HG02642 (cell line): Measurements from ENCODE around the gene TIAM2.

Source experiments
- ATAC-seq: cut with Tn5 transposase; IDR thresholded peaks from one replicate; pipeline ENCODE4 v1.9.1; 2021; ENCODE audit warnings: mild to moderate bottlenecking; ENCODE audit not compliant: unreplicated experiment, poor library complexity

The TIAM2 gene

DNA sequence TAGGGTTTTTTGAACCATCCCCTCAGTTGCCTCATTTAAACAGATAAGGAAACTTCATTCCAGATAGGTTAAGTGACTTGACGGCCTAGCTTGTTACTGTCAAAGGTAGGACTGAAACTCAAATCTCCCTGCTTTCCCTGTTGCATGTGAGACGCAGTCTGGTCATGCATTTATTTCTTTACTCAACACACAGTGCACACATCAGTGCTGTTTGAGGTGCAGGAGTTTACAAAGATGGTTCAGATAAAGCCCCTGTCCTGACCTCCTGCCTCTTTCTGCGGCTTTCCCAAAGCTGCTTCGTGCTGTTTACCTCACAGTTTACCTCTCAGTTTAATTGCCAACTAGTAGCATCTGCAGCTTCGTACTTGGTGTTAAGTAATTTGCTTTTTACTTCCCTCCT, 26.6 kb downstream of the TIAM2 start:
- no peak for ATAC-seq

DNA sequence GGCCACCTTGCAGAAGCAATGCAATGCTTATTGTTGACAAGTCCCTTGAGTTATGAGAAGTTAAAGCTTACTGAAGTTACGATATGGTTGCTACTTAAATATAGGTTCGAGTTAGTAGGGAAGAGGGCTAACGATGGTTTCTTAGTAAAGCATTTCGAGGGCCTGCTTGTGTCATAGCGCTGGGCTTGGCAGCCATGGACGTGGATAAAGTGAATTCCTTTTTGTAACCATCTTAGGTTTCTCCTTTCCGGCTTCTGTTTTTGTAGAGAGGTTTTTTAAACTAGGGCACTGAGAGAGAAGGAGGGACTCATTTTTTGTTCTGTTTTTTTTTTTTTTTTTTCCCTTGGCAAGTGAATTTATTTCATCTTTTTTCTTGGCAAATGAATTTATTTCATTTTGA, 27.6 kb downstream of the TIAM2 start:
- no peak for ATAC-seq

DNA sequence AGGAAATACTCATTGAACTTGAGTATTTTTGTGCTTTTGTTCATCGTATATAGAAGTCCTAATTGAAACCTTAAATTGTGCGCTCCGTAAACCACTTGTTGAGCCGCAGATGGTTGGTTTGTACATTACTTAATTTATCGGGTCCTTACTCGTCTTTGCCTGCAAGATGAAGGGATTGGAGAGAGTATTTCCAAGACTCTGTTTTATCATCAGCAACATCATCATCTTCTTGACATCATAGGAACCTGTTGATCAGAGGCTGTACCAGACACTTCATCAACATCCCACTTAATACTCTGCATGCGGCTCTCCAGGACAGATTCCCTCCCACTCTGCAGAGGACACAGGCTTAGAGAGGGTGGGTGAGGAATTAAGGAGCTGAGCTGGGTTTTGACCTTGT, 28.6 kb downstream of the TIAM2 start:
- no peak for ATAC-seq

DNA sequence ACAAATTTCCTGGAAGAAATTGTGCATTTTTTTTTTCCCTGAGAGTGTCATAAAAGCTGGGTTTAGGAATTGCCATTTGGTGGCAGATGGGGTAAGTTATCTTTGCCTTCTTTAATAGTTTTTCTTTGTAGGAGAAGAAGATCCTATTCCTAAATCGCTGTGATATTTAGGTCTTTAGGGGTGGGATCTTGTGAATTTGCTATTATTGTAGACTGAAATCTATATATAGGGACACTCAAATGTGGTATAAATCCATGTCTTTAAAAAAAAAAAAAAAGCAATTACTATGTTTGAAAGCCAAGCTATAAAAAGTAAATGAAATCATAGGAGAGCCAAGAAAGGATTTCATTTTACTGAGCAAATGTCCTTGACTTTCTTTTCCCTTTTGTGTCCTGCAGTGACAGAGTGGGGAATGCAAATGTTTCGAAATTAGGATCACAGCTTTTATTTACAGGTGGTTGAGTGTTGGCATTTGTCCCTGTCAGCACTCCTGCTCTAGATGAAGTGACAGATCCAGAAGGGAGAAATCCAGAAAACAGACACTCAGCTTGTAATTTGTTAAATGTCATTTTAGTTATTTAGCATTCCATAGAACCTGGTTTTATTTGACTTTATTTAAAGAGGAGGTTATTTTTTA, 29.4 kb downstream of the TIAM2 start:
- ATAC-seq: no peak

DNA sequence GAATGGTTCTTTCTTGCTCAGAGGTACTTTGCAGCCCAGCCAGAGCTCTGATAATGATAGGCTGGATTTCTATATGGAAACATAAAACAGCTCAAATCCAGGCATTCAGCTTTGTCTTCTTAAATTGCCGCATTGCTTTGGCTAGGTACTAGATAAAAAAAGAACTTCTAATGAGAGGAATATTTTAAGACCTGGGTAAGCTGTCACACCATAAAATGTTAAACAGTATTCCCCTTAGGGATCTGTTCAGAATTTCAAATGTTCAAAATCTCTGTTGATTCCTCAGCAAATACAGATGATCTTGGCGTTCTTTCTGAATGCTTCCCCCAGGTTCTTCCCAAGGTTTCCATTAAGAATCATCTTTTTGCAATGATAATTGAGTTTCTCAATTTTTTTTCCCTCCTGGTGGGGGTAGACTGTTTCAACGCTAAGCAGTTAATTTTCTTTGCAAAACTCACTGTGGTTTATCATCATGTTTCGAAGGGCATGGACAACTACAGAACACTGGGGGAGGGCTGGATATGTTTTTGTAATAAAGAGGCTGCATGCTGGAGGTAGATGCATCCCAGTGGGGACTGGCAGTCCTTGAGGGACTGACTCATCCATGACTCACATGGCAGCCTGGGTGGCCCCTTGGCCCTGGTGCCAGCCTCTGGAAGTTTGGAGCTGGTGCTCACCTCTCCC, 31.0 kb downstream of the TIAM2 start:
- ATAC-seq: no peak

DNA sequence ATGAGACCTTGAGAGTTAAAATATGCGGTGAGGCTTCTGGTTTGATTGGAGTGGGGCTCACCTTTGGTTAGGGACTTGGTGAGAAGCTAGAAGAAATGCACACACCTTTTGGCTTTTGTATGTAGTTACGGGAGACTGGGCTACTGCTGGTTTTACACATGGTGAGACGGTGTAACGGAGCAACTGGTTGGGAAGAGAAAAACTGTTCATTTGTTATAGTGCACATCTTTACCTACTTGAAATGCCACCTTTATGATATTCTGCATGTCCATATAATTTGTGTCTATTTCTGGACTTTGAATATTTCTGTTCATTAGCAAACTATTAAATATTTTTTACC, 31.6 kb downstream of the TIAM2 start:
- no peak for ATAC-seq

DNA sequence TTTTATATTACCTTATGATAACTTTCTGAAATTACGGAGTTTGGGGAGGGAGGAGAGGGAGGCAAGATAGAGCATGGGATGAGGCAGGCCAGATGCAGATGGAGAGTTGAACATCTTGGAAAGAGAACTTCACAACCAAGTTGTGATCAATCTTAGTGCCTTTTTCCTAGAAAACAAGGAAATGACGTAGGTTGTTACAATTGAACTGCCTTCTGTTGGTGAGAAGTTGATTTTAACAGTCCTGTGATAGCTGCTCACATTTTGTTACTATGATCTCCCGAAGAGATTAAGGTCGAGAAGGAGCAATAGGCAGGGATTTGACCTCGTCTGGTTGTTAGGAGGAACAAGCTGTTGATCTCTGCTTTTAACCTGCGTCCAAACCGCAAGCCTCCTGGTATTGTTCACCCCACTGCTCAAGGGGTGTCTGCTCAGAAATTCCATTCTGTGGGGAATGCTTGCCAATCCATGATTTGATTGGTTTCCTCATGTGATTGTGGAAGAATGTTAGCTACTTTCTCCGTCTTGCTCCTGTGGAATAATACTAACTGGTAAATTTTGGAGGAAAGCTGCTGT, 35.1 kb downstream of the TIAM2 start:
- no peak for ATAC-seq

DNA sequence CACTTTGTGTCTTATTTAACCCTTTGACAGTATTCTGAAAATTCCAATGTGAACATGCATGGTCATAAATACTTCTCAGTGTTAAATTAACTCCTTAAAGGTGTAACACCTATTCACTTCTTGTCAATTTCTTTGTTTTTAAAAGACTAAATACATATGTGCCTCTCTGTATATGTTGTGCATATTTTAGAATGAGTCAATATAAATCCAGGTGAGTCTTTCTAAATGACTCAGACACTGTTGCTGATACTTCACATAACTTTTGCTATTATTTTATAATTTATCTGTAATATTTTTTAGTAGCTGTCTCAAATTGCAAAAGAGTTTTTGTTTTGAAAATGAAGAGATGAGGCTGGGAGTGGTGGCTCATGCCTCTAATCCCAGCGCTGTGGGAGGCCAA, 36.0 kb downstream of the TIAM2 start:
- no peak for ATAC-seq

DNA sequence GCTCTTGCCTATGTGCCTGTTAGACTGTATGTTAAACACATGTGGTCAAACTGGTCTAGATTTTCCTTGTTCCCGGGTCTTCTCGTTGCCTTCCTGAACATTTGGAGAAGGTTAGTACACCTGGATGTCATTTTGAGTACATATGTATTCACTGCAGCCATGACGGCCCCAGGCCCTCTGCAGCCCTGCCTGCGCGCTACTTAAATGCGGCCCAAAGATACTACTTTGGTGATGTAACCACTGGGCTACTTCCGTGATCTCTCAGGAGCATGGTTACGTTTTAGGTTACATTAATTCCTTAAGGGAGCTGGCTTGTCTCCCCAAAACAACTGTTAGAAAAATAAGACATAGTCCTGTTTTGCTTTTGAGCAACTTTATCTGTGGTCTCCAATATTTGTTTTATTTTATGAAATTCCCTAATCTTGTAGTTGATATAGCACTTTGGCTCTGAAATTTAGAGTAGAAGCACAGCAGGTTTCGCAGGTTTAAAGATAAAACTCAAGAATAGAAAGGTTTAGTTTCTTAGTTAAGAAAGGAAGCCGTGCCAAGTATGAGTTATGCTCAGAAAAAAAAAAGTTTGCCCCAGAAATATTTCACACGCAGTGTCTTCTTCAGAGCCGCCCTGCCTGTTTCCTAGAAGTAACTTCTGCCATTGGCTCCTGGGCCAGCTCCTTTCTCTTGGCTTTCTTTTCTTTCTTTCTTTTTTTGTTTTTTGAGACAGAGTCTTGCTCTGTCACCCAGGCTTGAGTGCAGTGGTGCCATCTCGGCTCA, 38.1 kb downstream of the TIAM2 start:
- no peak for ATAC-seq

DNA sequence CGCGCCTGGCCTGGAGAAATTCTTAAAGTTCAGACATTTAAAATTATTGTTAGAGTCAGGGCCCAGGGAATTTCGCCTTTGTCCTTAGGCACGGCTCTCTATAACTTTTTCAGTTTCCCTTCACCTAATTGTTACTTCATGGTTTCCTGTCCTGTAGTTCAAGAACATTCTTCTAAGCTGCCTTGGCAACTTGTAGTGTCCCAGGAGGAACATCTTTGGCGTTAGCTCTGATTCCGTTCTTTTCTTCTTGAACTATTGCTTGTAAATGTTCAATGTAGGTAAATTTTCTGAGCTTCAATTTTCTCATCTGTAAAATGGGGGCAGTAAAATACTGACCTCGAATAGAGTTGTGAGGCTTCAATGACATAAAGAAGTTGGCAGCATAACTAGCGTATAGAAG, 41.8 kb downstream of the TIAM2 start:
- ATAC-seq: no peak

DNA sequence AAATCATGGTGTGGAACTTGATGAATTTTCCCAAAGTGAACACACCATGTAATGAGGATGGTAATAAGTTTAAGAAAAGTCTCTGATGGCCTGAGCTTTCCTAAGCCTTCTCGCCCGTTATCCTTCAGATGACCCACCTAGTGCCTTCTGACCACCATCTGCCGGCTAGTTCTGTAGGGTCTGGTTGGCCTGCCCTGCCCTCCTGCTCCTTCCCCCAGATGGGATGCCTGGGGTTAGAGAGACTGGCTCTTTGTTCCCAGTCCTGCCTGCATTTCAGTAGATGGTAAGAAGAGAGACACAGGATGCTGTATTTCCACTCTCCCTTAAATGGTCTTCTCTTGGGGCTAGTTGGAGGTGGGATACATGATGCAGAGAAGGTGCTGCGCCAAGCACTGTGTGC, 43.0 kb downstream of the TIAM2 start:
- no peak for ATAC-seq

DNA sequence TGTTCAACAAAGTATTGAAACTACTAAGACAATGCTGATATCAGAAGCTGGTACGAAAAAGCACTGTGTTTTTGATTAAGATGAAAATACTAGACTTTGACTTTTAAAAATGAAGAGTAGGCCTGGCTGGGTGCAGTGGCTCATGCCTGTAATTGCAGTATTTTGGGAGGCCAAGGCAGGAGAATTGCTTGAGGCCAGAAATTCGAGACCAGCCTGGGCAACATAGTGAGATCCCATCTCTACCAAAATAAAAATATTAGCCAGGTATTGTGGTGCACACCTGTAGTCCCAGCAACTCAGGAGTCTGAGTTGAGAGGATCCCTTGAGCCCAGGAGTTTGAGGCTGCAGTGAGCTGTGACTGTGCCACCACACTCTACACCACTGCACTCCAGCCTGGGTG, 43.4 kb downstream of the TIAM2 start:
- no peak for ATAC-seq

DNA sequence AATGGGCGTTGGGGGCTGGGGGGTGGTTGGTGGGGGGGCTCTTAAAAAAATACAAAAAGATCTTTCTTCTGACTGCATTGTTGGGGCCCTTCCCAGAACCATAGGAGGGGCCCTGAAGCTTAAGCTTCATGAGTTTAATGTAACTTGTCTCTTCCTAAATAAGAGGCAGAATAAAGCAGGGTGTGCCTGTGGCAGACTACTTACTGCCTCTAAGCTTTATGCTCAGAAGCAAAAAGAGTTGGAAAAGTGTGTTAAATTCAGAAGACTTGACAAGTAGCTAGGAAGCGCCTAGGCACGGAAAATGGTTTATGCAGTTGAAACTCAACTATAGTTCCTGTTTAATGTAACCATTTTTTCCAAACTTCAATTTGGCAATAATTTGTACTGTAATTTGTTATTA, 44.5 kb downstream of the TIAM2 start:
- no peak for ATAC-seq

DNA sequence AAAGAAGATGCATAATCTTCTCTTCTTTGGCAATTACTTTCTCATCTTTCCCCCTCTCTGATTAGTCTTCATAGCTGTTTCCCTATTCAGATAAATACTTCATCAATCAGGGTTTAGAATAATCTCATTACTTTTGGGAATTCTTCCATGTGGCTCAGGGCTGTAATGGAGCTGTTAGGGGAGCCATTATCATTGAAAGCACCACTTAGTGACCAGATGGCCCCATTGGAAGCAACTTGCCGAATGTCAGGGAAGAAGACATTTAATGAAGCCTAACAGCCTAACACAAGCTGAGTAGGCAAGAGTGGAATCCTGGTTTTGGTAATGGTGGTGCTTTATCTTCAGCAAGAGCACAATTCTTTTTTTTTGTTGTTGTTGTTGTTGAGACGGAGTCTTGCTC, 45.0 kb downstream of the TIAM2 start:
- no peak for ATAC-seq

DNA sequence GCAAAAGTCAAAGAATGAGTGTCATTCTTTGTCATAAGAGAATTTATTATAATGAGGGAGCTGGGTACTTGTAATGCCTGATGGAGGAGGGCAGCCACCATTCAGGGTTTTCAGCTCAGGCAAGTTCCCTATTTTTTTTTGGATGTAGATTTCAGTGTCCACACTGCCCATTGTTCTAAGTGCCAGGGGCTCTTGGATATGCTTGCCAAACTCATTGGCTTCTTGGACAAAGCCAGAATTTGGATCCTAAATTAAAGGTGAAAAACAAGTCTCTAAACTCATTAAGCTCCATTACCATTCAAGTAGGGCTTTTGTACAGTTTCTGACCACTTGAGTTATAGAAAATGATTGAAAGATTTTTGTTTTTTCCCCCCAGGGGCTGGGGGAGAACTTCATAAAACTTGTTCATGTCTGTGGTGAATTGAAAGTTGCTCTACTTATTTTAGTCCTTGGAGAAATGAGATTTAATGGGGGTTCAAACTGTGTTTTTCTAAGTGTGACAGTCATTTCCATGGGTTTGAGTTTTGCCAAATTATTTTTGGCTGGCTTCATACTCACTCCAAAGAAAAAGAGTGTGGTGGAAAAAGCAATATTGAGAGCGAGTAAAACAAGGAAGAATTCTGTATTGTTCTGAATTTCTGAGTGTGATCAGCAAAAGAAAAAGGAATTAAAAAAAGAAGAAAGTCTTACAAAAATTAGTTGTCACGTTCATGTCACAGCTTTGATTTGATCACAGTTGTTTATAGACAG, 46.0 kb downstream of the TIAM2 start:
- ATAC-seq: no peak

DNA sequence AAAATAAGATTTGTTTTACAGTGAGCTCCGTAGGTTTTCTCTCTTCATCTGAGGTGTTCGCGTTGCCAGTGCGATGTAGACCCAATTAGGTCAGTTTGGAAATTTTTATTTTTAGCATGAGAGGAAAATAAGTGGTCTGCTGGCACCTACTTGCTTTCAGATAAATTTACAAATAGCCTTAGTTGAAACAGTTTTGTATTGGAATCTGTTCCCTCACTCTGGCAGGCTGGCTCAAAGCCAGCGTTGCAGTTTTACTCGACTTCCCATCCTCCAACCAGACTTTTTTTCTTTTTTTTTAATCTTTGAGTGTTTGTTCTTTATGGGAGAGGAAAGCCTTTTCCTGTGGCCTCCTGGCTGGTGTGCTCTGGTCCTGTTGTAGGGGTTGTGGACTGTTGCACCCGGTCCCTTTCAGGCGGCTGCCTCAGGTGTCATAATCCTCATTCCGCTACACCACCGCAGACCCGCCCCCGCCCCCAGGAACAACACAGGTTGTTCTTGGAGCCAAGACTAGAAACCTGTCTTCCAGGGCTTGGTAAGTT, 46.7 kb downstream of the TIAM2 start:
- no peak for ATAC-seq

DNA sequence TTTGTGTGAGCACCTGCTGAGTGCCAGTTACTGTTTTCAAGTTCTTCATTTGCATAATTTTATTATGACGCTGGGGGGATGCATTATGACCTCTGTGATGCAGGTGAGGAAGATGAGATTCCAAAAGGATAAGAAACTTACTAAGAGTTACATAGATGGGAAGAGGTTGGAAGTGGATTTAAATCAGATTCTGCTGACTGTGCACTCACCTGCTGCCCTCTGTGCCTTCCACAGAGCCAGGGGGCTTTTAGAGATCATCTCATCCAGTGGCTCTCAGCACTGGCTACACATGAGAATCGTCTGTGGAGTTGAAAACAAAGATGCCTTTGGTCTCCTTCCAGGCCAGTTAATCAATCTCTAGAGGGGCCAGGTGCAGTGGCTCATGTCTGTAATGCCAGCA, 47.9 kb downstream of the TIAM2 start:
- no peak for ATAC-seq

DNA sequence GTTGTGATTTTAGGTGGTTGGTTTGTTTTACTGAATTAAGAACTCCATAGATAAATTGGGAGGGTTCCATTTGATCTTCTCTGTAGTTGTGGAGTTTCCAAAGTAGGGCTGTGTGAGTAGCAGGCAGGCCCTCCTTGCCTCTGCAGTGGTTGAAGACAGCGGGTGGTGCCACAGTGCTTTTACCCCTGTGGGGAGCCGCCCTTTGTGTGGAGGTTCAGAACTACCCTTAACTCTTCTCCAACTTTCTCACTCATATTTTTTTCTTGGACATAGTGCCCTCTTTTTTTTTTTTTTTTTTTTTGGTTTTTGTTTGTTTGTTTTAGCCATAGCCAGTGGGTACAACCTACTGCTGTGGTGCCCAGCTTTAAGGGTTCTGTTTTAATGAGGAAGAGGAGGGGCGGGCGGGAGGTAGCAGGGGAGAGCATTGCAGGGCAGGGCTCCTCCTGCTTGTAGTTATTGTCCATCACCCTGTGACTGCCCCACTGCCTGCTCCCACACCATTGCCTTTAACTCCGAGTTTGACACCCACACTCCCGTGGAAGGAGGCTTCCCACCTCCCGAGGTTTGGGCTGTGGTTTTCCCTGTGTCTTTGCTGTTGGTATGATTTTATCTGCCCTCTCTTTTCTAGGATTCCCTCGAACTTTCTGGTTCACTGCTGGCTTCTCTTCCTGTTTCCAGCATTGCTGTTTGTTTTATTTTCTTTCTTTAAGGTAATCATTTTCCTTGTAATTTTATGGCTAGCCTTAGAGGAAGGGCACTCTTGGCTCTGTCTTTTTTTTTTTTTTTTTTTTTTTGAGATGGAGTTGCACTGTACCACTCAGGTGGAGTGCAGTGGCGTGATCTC, 50.7 kb downstream of the TIAM2 start:
- no peak for ATAC-seq

DNA sequence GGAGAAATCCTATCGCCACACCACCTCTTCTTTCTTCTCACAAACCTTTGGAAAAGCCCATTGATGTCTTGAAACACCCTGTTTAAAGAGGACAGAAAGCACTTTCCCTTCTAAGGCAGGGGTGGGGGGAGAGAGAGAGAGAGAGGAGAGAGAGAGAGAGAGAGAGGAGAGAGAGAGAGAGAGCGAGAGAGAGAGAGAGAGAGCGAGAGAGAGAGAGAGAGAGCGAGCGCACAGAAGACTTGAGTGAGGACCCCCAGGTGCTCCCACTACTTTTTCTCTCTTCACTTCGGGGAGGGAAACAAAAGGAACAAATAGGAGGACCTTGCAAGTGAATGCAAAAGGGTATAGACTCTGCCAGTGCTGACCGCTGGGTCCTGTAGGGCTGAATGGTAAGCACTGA, 52.4 kb downstream of the TIAM2 start:
- no peak for ATAC-seq

DNA sequence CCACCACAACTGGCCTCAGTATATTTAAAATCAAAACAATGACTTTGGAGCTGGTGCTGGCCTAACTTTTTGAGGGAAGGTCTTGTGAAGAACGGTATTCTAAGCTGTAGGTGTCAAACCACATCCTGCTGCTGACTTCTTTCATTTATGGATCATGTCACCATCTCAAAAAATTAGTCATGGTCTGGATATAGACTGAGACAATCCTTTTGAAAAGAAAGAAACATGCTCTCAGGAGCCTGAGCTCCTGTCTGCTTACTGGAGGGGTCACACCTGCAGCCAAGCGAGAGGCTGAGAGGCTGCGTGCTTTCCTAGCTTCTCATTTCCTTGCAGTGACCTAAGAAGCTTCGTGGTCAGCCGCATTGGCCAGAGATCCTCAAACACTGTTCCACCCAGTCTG, 55.2 kb downstream of the TIAM2 start:
- ATAC-seq: peak; percentile 85
